ENCODE data around the gene SGMS1.

DNA sequence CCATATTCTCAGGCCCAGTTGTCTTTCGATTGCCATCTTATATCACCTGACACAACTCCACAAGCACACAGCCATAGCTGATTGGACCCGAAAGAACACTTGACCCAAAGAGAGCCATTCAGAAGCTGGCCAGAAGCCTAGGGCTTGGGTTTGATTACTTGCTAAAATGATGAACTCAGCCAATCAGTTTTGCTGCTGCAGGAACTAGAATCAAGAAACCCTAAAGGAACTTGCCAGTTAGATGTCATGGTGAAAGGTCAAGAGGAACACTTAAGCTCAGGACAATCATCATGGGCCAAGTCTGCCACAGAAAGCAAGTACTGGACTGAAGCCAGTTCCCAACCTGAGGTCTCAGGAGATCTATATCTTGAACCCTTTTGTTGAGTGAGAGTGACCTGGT is 150.0 kb downstream of the SGMS1 start:
- TF ChIP-seq ZNF274 (IDR thresholded peaks at IDR 0.05; ENCODE audit: low read depth, low read length): no peak
- TF ChIP-seq SUZ12 (IDR thresholded peaks at IDR 0.05; ENCODE audit: extremely low read depth, insufficient read depth, insufficient read length): no peak
- TF ChIP-seq YY1 (IDR thresholded peaks at IDR 0.05; ENCODE audit: insufficient read depth, insufficient read length): no peak

Measured in NT2/D1 (cell line).